ENCODE results near the gene GRIN2A.

GRIN2A gene

DNA sequence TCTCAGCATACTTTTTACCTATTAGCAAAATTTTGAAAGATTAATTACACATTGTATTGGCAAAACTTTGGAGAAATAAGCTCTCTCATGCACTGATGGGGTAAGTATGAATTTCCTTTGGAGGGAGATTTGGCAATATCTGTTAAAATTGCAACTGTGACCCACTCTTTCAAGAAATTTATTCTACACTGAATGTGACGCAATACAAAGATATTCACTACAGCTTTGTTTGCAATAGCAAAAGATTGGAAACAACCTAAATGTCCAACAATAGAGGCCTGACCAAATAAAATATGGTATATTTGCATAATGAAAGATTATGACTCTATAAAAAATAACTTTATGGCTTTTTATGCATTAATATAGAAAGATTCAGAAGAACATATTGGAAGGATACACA lies 363.5 kb downstream of the GRIN2A start:
- DNase-seq (ENCODE audit: insufficient read length) (no peak), FAIRE-seq (no peak)
- TF ChIP-seq POLR2AphosphoS5 (IDR thresholded peaks at IDR 0.05; ENCODE audit: low read depth, low read length) (no peak), POLR2A (IDR thresholded peaks at IDR 0.05; ENCODE audit: low read depth, low read length) (no peak), TAF1 (IDR thresholded peaks at IDR 0.05; ENCODE audit: borderline replicate concordance, low read depth, low read length) (no peak)

DNA sequence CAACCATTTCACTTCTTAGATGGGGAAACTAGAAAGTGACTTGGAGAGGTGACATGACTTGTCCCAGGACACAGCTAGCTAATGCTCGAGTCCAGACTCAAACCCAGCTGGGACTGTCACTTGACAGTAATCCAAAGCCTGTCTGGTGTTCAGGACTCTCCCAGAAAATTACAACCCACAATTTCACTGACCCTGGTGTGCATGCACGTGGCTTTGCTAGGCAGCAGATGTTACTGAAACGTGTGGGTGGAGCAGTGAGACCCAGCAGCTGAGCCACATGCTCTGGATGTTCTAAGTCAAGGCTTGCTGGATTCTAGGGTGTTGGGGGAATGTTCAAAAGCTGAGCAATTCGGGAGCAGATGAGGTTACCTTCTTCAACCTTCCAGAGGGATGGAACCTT lies 364.6 kb downstream of the GRIN2A start:
- DNase-seq (ENCODE audit: insufficient read length): no peak
- FAIRE-seq: no peak
- TF ChIP-seq POLR2AphosphoS5 (IDR thresholded peaks at IDR 0.05; ENCODE audit: low read depth, low read length): no peak
- no peak for TF ChIP-seq TAF1 (IDR thresholded peaks at IDR 0.05; ENCODE audit: borderline replicate concordance, low read depth, low read length)
- no peak for TF ChIP-seq POLR2A (IDR thresholded peaks at IDR 0.05; ENCODE audit: low read depth, low read length)

DNA sequence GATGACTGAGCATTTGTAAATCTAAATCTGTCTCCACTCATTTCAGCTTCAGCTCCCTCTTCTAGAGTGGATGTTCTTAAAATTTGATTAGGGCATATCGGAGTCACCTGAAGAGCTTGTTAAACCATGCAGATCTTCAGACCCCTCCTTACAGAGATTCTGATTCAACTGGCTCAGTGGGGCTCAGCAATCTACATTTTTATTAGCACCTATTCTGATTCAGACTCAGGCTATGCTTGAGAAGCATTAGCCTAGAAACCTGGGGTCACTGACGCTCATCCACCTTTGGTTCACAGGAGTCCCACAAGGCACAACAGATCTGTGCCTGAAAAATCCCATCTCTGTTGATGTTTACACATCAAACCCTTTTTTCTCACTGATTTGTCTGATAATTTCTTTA lies 365.6 kb downstream of the GRIN2A start:
- DNase-seq (ENCODE audit: insufficient read length) (no peak), FAIRE-seq (no peak)
- TF ChIP-seq POLR2AphosphoS5 (IDR thresholded peaks at IDR 0.05; ENCODE audit: low read depth, low read length) (no peak), TAF1 (IDR thresholded peaks at IDR 0.05; ENCODE audit: borderline replicate concordance, low read depth, low read length) (no peak), POLR2A (IDR thresholded peaks at IDR 0.05; ENCODE audit: low read depth, low read length) (no peak)

DNA sequence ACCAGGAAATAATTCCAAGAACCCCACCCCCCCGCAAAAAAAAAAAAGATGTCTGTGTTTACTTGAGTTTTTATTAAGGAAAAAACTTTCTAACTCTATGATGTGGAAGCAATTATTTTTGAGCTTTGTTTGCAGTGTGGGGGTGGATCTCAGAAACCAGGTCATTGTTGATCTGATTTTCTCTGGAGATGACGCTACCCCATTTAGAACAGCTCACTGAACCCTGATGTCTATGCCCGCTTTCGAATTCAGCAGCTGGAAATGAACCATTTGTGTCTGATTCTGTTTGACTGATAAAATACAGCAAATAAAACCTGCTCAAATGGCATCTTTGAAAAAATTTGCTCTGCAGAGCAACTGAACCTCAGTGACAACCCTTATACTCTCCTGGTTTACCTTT lies 368.6 kb downstream of the GRIN2A start:
- FAIRE-seq (no peak), DNase-seq (ENCODE audit: insufficient read length) (no peak)
- TF ChIP-seq TAF1 (IDR thresholded peaks at IDR 0.05; ENCODE audit: borderline replicate concordance, low read depth, low read length) (no peak), POLR2A (IDR thresholded peaks at IDR 0.05; ENCODE audit: low read depth, low read length) (no peak), POLR2AphosphoS5 (IDR thresholded peaks at IDR 0.05; ENCODE audit: low read depth, low read length) (no peak)

DNA sequence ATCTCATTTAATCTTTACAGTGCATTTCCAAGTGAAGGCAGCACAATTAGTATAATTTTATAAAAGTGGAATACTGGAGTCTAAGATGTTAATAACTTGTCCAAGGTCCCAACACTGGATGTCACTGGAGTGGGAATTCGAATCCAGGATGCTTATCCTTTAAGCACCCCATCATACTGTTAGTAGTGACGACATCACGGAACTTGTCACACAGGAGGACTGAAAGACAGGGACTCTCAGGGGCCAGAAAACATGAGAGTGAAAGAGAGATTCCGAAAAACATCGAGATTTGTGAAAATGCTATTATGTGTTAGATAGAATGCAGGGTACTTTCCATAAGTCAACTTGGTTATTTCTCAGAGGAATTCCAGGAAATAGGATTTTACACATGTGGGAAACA lies 374.0 kb downstream of the GRIN2A start:
- DNase-seq (ENCODE audit: insufficient read length) (no peak), FAIRE-seq (no peak)
- TF ChIP-seq POLR2A (IDR thresholded peaks at IDR 0.05; ENCODE audit: low read depth, low read length) (no peak), TAF1 (IDR thresholded peaks at IDR 0.05; ENCODE audit: borderline replicate concordance, low read depth, low read length) (no peak), POLR2AphosphoS5 (IDR thresholded peaks at IDR 0.05; ENCODE audit: low read depth, low read length) (no peak)

DNA sequence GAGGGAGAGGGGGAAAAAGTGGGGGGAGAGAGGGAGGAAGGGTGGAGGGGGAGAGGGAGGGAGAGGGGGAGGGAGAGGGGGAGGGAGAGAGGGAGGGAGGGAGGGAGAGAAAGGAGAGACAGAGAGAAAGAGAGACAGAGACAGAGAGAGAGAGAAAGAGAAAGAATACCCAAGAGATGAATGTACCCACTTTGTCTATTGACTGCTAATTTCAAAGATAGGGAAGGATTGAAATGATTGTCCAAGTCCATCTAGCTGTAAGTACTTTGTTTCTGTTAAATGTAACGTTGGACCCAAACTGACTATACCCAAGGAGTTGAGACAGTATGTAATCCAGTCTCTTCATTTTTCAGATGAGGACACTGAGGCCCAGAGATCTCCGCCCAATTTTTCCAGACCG lies 374.9 kb downstream of the GRIN2A start:
- DNase-seq (ENCODE audit: insufficient read length): no peak
- no peak for FAIRE-seq
- TF ChIP-seq POLR2AphosphoS5 (IDR thresholded peaks at IDR 0.05; ENCODE audit: low read depth, low read length) (no peak), TAF1 (IDR thresholded peaks at IDR 0.05; ENCODE audit: borderline replicate concordance, low read depth, low read length) (no peak), POLR2A (IDR thresholded peaks at IDR 0.05; ENCODE audit: low read depth, low read length) (no peak)

DNA sequence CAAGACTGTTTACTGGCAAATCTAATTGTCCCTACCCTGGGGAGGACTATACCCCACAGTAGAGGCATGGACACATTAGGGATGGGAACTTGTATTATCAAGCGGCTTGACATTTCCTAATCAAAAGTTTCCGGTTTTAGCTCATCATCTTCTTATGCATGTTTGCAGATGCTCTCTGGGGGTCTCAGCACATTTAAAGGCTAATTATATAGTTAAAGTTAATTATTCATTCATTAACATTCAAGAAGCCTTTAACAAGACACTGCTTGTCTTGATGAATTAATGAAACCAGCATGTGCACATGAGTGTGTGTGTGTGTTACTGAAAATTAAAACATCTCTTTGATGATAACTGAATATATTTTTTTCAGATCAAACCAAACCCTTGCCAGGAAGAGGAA lies 377.1 kb downstream of the GRIN2A start:
- DNase-seq (ENCODE audit: insufficient read length) (no peak), FAIRE-seq (no peak)
- no peak for TF ChIP-seq TAF1 (IDR thresholded peaks at IDR 0.05; ENCODE audit: borderline replicate concordance, low read depth, low read length)
- TF ChIP-seq POLR2AphosphoS5 (IDR thresholded peaks at IDR 0.05; ENCODE audit: low read depth, low read length): no peak
- TF ChIP-seq POLR2A (IDR thresholded peaks at IDR 0.05; ENCODE audit: low read depth, low read length): no peak

DNA sequence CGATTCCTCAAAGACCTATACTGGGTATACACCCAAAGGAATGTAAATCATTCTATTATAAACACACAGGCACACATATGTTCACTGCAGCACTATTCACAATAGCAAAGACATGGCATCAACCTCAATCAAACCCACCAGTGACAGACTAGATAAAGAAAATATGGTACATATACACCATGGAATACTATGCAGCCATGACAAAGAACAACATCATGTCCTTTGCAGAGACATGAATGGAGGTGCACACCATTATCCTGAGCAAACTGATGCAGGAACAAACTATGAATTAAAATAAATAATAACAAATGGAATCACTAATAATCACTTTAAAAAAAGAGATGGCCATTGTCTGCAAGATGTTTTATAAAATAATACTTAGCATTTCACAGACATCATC lies 380.1 kb downstream of the GRIN2A start:
- DNase-seq (ENCODE audit: insufficient read length): no peak
- FAIRE-seq: no peak
- TF ChIP-seq POLR2AphosphoS5 (IDR thresholded peaks at IDR 0.05; ENCODE audit: low read depth, low read length) (no peak), POLR2A (IDR thresholded peaks at IDR 0.05; ENCODE audit: low read depth, low read length) (no peak), TAF1 (IDR thresholded peaks at IDR 0.05; ENCODE audit: borderline replicate concordance, low read depth, low read length) (no peak)

DNA sequence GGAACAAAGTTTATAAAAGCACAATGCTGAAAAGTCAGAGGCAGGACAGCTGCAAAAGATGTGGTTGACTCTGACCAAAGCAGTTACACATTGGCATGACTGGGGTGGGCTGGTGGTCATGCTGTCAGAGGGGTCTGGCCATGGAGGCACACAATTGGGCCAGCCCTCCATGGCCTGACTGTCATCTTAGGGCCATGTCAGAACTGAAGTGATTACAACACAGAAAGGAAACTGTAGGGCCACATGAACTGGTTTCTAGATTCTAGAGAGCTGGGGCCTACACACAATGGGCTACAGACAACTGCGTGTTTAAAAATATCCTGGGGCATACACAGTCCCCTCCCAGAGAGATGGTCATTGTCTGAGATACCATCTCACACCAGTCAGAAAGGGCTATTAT lies 380.6 kb downstream of the GRIN2A start:
- TF ChIP-seq POLR2AphosphoS5 (IDR thresholded peaks at IDR 0.05; ENCODE audit: low read depth, low read length) (no peak), TAF1 (IDR thresholded peaks at IDR 0.05; ENCODE audit: borderline replicate concordance, low read depth, low read length) (no peak), POLR2A (IDR thresholded peaks at IDR 0.05; ENCODE audit: low read depth, low read length) (no peak)
- no peak for FAIRE-seq
- no peak for DNase-seq (ENCODE audit: insufficient read length)

DNA sequence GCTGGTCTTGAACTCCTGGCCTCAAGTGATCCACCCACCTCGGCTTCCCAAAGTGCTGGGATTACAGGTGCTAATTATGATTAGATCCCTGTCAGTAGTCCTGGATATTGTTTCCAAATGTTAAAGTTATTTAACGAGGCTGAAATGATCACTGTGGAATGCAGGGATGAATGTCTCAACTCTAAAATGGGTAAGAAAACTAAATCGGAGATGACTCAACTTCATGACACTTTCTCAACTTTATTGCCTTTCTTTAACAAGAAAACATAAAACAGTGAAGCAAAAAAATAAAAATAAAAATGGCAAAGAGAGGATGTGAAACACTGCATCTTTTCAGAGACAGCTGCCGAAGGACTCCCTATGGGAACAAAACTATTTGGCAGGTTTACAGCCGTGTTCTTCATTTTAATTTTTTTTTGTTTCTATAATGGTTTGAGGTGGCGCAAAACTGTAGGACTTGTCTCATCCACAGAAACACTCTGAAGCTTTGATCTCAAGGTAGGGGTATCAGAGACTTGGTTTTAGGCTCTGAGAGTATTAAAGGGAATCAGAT lies 382.0 kb downstream of the GRIN2A start:
- FAIRE-seq: no peak

DNA sequence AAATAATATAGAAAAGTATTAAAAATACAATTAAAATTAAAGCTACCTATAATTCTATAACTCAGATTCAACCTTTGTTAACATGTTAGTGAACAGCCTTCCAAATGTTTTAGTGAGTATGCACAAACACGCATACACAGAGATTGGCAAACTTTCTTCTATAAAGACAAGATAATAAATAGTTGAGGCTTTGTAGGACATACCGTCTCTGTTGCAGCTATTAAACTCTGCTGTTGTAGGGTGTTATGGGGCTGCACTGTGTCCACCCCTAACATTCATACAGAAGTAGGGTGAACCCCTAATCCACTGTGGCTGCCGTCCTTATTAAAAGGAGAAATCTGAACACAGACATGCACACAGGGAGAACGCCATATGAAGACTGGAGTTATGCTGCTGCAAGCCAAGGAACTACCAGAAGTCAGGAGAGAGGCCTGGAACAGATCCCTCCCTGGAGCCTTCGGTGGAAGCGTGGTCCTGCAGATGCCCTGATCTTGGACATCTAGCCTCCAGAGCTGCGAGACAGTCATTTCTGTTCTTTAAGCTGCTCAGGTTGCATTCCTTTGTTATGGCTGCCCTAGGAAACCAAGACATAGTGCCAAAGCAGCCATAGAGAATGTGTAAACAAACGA lies 383.2 kb downstream of the GRIN2A start:
- no peak for TF ChIP-seq TAF1 (IDR thresholded peaks at IDR 0.05; ENCODE audit: borderline replicate concordance, low read depth, low read length)
- no peak for TF ChIP-seq POLR2A (IDR thresholded peaks at IDR 0.05; ENCODE audit: low read depth, low read length)
- no peak for TF ChIP-seq POLR2AphosphoS5 (IDR thresholded peaks at IDR 0.05; ENCODE audit: low read depth, low read length)
- no peak for FAIRE-seq
- no peak for DNase-seq (ENCODE audit: insufficient read length)

More for the DNA sequence above, 382.0 kb downstream of the GRIN2A start:
- TF ChIP-seq POLR2AphosphoS5 (IDR thresholded peaks at IDR 0.05; ENCODE audit: low read depth, low read length) (no peak), TAF1 (IDR thresholded peaks at IDR 0.05; ENCODE audit: borderline replicate concordance, low read depth, low read length) (no peak), POLR2A (IDR thresholded peaks at IDR 0.05; ENCODE audit: low read depth, low read length) (no peak)
- no peak for DNase-seq (ENCODE audit: insufficient read length)

DNA sequence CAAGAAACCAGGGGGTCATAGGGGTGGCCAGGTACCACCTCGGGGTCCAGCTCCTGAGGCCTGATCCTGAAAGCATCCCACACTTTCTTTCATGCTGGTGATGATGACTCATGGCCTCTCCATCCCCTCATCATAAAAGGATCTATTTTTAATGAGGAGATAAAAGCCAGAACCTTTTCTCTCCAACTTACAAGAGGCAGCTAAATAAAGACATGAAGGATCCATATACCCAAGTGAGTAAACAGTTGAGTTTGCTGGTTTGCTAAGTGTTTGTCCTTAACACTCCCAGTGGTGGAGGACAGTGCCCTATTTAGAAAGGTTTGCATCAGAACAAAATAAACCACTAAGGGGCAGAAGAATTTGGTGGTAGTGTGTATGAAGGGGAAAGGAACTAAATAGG lies 383.8 kb downstream of the GRIN2A start:
- no peak for TF ChIP-seq POLR2AphosphoS5 (IDR thresholded peaks at IDR 0.05; ENCODE audit: low read depth, low read length)
- no peak for TF ChIP-seq TAF1 (IDR thresholded peaks at IDR 0.05; ENCODE audit: borderline replicate concordance, low read depth, low read length)
- no peak for TF ChIP-seq POLR2A (IDR thresholded peaks at IDR 0.05; ENCODE audit: low read depth, low read length)
- DNase-seq (ENCODE audit: insufficient read length) (no peak), FAIRE-seq (no peak)
